A549 (cell line): ENCODE results near the gene AP1S2. TPM values are rescaled to one million over a fixed set of nuclear protein-coding genes. Genes with fewer than 3 reads are reported as not detected.
"Not testable (repeated sequence)": the region's sequence is repeated elsewhere in the genome, so short reads cannot be mapped to it uniquely, and the experiment has no call there.

Experiments
- ATAC-seq, 2 experiments: fragments of 200-7000 bp in 1 of 2; fragments of >200 bp in 1 of 2; cut with Nextera tagmentation in 1 of 2; cut with Tn5 transposase in 1 of 2; 3 replicates each; pipeline versions ENCODE4 v1.8.0 to v1.9.1; 2018 to 2020; ENCODE audit warnings: mild to moderate bottlenecking in 1 of 2, moderate library complexity in 1 of 2
- CTCF ChIA-PET: fragments of 300-600 bp; sonication (Branson Sonifier 250); formaldehyde crosslinking; extraction: SDS; loops from one replicate; lab custom pipeline; 2021; ENCODE audit warnings: antibody characterized with exemption, inconsistent platforms; lab: Yijun Ruan, JAX
- POLR2A ChIA-PET: fragments of 350-600 bp; formaldehyde crosslinking; extraction: SDS; loops from one replicate; lab custom pipeline; 2021; ENCODE audit warnings: antibody characterized with exemption, inconsistent platforms; lab: Yijun Ruan, JAX
- DNase-seq, 2 experiments: peaks; one replicate each; pipeline versions ENCODE4 v3.0.0 to v3.0.0-alpha.2; 2011 to 2016; ENCODE audit warnings: low read depth in 1 of 2, low spot score in 1 of 2
- FAIRE-seq: peaks from 2 replicates; lab custom pipeline; 2011; peaks lifted over from hg19 to GRCh38; lab: Jason Lieb, UNC
- H3K27ac ChIP-seq, 2 experiments: fragments of >200 bp; sonication (Bioruptor Twin); formaldehyde crosslinking; 3 replicates each; pipeline ENCODE4 v1.5.1; 2016 to 2017
- H3K4me1 ChIP-seq: fragments of >200 bp; sonication (Bioruptor Twin); formaldehyde crosslinking; 3 replicates; pipeline ENCODE4 v1.6.1; 2016
- H3K4me2 ChIP-seq: fragments of >200 bp; sonication (Bioruptor Twin); formaldehyde crosslinking; 3 replicates; pipeline ENCODE4 v1.6.1; 2016
- H3K4me3 ChIP-seq: fragments of >200 bp; sonication (Bioruptor Twin); formaldehyde crosslinking; 3 replicates; pipeline ENCODE4 v1.5.1; 2016
- H3K9me3 ChIP-seq: fragments of >200 bp; sonication (Bioruptor Twin); formaldehyde crosslinking; 3 replicates; pipeline ENCODE4 v1.6.1; 2016
- CBX2 ChIP-seq: fragments of 200-600 bp; sonication (generic); IDR thresholded peaks from 2 replicates; pipeline ENCODE4 v1.6.1; 2016; ENCODE audit warnings: low read depth, mild to moderate bottlenecking, borderline replicate concordance
- CBX8 ChIP-seq: fragments of 200-600 bp; sonication (generic); IDR thresholded peaks from 2 replicates; pipeline ENCODE4 v1.6.1; 2016
- CEBPB ChIP-seq, 2 experiments: fragments of >200 bp in 1 of 2; sonication (Bioruptor Twin) in 1 of 2; formaldehyde crosslinking in 1 of 2; IDR thresholded peaks; 2 replicates each; pipeline ENCODE4 v1.6.1; 2012 to 2016
- CHD2 ChIP-seq: fragments of 150-350 bp; IDR thresholded peaks from 2 replicates; pipeline ENCODE4 v1.6.1; 2014; ENCODE audit warnings: low read length; ENCODE audit not compliant: partially characterized antibody
- EHMT2 ChIP-seq: fragments of 200-600 bp; sonication (generic); IDR thresholded peaks from 2 replicates; pipeline ENCODE4 v1.6.1; 2016; ENCODE audit warnings: antibody characterized with exemption, low read depth, mild to moderate bottlenecking, moderate library complexity
- ESRRA ChIP-seq: fragments of 150-350 bp; IDR thresholded peaks from 2 replicates; pipeline ENCODE4 v1.6.1; 2014; ENCODE audit warnings: mild to moderate bottlenecking, low read length, borderline replicate concordance
- HOXA7 ChIP-seq: fragments of 250-450 bp; sonication (Bioruptor Pico); IDR thresholded peaks from 2 replicates; pipeline ENCODE4 v1.5.0; 2020; ENCODE audit warnings: mild to moderate bottlenecking, moderate library complexity
- KDM5A ChIP-seq: fragments of 200-600 bp; sonication (generic); IDR thresholded peaks from 2 replicates; pipeline ENCODE4 v1.6.1; 2016; ENCODE audit warnings: antibody characterized with exemption, mild to moderate bottlenecking
- POLR2A ChIP-seq: IDR thresholded peaks from 2 replicates; pipeline ENCODE4 v1.6.1; 2012; ENCODE audit warnings: mild to moderate bottlenecking, low read length
- POLR2AphosphoS2 ChIP-seq: conservative IDR thresholded peaks from 2 replicates; pipeline ENCODE4 v1.6.1; 2012; ENCODE audit warnings: low read length, improper control_type of control experiment, inconsistent platforms
- RARB ChIP-seq: fragments of 250-450 bp; sonication (Bioruptor Pico); IDR thresholded peaks from 2 replicates; pipeline ENCODE4 v1.8.0; 2021; ENCODE audit warnings: mild to moderate bottlenecking, moderate library complexity
- RCOR1 ChIP-seq: fragments of 150-350 bp; IDR thresholded peaks from 2 replicates; pipeline ENCODE4 v1.6.1; 2014; ENCODE audit warnings: antibody characterized with exemption, low read length, low read depth
- RFX5 ChIP-seq: fragments of 450-650 bp; IDR thresholded peaks from 2 replicates; pipeline ENCODE4 v1.7.1; 2014; ENCODE audit warnings: antibody characterized with exemption, mild to moderate bottlenecking, moderate library complexity
- SREBF2 ChIP-seq: fragments of 450-650 bp; IDR thresholded peaks from 2 replicates; pipeline ENCODE4 v1.6.1; 2014; ENCODE audit warnings: mild to moderate bottlenecking, moderate library complexity
- TFCP2L1 ChIP-seq: fragments of 250-450 bp; sonication (Bioruptor Pico); IDR thresholded peaks from 2 replicates; pipeline ENCODE4 v1.5.0; 2021; ENCODE audit warnings: mild to moderate bottlenecking
- TP53 ChIP-seq: fragments of 250-450 bp; sonication (Bioruptor Pico); IDR thresholded peaks from 2 replicates; pipeline ENCODE4 v1.5.0; 2021; ENCODE audit warnings: mild to moderate bottlenecking, moderate library complexity
- ZC3H11A ChIP-seq: fragments of 450-650 bp; IDR thresholded peaks from 2 replicates; pipeline ENCODE4 v1.6.1; 2014; ENCODE audit warnings: antibody characterized with exemption, mild to moderate bottlenecking
- WGBS: methylation state at CpG from one replicate; pipeline ENCODE4 v1.1.6; 2017; ENCODE audit errors: missing lambda C conversion rate; 5-methylcytosine and 5-hydroxymethylcytosine counted together
- polyA plus RNA-seq, 4 experiments: library from polyadenylated mRNA; depleted of rRNA in 3 of 4; stranded (reverse); fragments of >200 nt; fragmentation: RNase III in 1 of 4; extraction: RNeasy Plus Mini Kit Qiagen cat#74134 plus additional on column Dnase treatment in 1 of 4; gene quantifications; 2 replicates in 3 of 4; 3 replicates in 1 of 4; pipeline ENCODE4 v1.2.3, GENCODE V29; 2011 to 2017
- TF ChIP-seq, protein P1 (sequence below): fragments of 450-650 bp; IDR thresholded peaks from 2 replicates; pipeline ENCODE4 v1.6.1; 2014; ENCODE audit warnings: antibody characterized with exemption
- TF ChIP-seq, protein P2 (sequence below): fragments of 250-450 bp; sonication (Bioruptor Pico); IDR thresholded peaks from 2 replicates; pipeline ENCODE4 v1.5.0; 2021; ENCODE audit warnings: mild to moderate bottlenecking, moderate library complexity, borderline replicate concordance
- TF ChIP-seq, protein P3 (sequence below): fragments of >200 bp; sonication (Bioruptor Twin); formaldehyde crosslinking; IDR thresholded peaks from 3 replicates; pipeline ENCODE4 v1.6.1; 2016
- TF ChIP-seq, protein P4 (sequence below): fragments of 150-350 bp; IDR thresholded peaks from 2 replicates; pipeline ENCODE4 v1.6.1; 2014; ENCODE audit warnings: low read depth, mild to moderate bottlenecking, low read length
- TF ChIP-seq, protein P5 (sequence below): IDR thresholded peaks from 2 replicates; pipeline ENCODE4 v1.6.1; 2012; ENCODE audit warnings: low read depth, borderline replicate concordance
- TF ChIP-seq, protein P6 (sequence below): IDR thresholded peaks from 2 replicates; pipeline ENCODE4 v1.6.1; 2012

Gene AP1S2
- polyA plus RNA-seq, 2 of the 4 experiments (the other 2 are of a cell fraction), result 17.1 to 18.5 TPM

DNA sequence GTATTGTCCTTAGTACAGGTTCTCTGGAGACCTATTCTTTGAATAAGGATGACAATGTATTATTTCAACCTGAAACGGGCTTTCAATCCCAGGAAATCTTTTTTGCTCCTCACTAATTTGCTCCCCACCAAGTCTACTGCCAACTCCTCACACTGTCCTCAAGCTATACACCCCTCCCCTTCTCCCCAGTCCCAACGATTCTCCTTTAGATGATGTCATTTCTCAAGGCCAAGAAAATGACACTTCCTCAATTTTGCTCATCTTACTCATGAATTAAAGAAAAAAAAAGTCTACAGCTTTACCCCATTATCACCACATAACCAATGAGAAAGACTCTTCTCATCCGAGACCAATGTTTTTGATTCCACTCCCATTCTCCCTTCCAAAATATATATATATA lies 20.6 kb downstream of the AP1S2 start (continued):
- no peak for TF ChIP-seq CBX8
- TF ChIP-seq TFCP2L1 (CRISPR knock-in tag), result no peak
- TF ChIP-seq, protein P1, sequence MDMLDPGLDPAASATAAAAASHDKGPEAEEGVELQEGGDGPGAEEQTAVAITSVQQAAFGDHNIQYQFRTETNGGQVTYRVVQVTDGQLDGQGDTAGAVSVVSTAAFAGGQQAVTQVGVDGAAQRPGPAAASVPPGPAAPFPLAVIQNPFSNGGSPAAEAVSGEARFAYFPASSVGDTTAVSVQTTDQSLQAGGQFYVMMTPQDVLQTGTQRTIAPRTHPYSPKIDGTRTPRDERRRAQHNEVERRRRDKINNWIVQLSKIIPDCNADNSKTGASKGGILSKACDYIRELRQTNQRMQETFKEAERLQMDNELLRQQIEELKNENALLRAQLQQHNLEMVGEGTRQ, result no peak
- TF ChIP-seq, all 56 proteins: peak for 0

DNA sequence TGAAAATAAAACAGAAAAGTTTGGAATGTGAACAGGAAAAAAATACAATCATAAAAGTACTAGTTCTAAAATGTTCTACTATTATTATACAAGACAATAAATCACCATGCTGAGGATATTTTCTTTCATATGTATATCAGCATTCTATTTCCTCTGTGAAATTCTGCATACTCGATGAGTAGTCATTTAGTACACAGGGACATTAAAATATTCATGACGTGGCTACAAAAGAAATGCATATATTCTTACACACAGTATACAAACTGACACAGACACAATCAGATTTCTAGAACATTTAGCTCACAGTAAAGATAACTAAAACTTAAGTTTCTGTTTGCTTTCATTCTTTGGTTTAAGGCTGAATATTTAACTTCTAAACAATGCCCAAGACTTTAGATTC lies 23.3 kb downstream of the AP1S2 start:
- WGBS, result 82% methylated on average over 2 of the region's 2 CpGs
- H3K4me2 ChIP-seq, H3K4me3 ChIP-seq, CTCF ChIA-PET, DNase-seq, H3K4me1 ChIP-seq, H3K9me3 ChIP-seq, H3K27ac ChIP-seq, POLR2A ChIA-PET, ATAC-seq: not testable (repeated sequence)
- FAIRE-seq, result peak; percentile 86

DNA sequence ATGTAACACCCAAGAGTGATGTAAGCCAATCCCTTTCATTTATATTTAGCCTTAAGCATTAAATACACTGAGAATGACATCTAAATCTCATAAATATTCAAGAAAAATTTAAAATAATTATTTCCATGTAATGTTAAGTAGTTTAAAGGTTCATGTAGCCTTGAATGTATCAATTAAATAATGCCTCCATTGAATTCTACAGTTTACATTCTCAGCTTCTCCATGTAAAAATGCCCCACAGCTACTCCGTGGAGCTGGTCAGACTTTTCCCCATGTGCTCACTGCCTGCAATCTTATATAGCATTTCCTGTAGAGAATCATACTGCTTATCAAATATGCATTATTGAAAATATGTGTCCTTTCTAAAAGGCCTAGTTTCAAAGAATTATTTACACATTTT lies 25.4 kb downstream of the AP1S2 start:
- no peak for FAIRE-seq
- no peak for ATAC-seq
- no peak overlapping the region for H3K4me3 ChIP-seq
- ChIA-PET CTCF (interaction anchor here (1.9 kb wide), 1 partner anchor 14 kb away, joined by 8 read pairs; no protein-coding TSS in a partner anchor), POLR2A (no interaction called here)
- no peaks in the 10 kb centered on the region for H3K9me3 ChIP-seq
- WGBS, result 97% methylated on average over 1 of the region's 1 CpG
- H3K4me2 ChIP-seq, result no peak overlapping the region
- H3K4me1 ChIP-seq, result no peaks in the 10 kb centered on the region
- TF ChIP-seq SREBF2 (no peak), ESRRA (no peak), POLR2A (no peak), KDM5A (no peak), CBX2 (no peak), ZC3H11A (no peak)
- TF ChIP-seq, protein P2, sequence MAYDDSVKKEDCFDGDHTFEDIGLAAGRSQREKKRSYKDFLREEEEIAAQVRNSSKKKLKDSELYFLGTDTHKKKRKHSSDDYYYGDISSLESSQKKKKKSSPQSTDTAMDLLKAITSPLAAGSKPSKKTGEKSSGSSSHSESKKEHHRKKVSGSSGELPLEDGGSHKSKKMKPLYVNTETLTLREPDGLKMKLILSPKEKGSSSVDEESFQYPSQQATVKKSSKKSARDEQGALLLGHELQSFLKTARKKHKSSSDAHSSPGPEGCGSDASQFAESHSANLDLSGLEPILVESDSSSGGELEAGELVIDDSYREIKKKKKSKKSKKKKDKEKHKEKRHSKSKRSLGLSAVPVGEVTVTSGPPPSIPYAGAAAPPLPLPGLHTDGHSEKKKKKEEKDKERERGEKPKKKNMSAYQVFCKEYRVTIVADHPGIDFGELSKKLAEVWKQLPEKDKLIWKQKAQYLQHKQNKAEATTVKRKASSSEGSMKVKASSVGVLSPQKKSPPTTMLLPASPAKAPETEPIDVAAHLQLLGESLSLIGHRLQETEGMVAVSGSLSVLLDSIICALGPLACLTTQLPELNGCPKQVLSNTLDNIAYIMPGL (CRISPR knock-in tag), result no peak
- TF ChIP-seq, protein P3, sequence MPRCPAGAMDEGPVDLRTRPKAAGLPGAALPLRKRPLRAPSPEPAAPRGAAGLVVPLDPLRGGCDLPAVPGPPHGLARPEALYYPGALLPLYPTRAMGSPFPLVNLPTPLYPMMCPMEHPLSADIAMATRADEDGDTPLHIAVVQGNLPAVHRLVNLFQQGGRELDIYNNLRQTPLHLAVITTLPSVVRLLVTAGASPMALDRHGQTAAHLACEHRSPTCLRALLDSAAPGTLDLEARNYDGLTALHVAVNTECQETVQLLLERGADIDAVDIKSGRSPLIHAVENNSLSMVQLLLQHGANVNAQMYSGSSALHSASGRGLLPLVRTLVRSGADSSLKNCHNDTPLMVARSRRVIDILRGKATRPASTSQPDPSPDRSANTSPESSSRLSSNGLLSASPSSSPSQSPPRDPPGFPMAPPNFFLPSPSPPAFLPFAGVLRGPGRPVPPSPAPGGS, result no peak
- TF ChIP-seq, protein P4, sequence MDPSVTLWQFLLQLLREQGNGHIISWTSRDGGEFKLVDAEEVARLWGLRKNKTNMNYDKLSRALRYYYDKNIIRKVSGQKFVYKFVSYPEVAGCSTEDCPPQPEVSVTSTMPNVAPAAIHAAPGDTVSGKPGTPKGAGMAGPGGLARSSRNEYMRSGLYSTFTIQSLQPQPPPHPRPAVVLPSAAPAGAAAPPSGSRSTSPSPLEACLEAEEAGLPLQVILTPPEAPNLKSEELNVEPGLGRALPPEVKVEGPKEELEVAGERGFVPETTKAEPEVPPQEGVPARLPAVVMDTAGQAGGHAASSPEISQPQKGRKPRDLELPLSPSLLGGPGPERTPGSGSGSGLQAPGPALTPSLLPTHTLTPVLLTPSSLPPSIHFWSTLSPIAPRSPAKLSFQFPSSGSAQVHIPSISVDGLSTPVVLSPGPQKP, result no peak
- TF ChIP-seq, all 56 proteins: peak for 0
- H3K27ac ChIP-seq, result no peak overlapping the region
- DNase-seq, result no peak

DNA sequence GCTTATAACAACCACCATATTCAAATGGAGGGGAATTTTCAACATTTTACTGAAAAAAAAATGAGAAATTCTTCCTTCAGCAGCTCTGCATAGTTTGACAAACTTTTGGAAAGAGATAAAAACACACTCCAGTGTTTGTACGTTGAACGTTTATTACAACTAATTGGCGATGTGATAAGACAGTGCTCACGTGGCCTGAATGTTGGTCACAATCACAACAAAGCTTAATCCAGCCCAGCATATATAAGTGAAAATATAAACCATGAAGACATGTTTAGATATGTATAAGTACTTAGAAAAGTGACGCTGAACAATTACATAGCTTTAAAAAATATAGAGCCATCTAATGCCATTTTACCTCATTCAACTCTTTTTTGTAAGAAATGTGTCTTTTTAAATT lies 28.7 kb downstream of the AP1S2 start:
- Histone ChIP-seq H3K4me1 (no peaks in the 10 kb centered on the region), H3K27ac (no peak overlapping the region), H3K4me2 (no peak overlapping the region), H3K4me3 (no peak overlapping the region), H3K9me3 (no peaks in the 10 kb centered on the region)
- no peak for FAIRE-seq
- POLR2A ChIA-PET, result no interaction called here
- 87% methylated on average over 5 of the region's 5 CpGs for WGBS
- no peak for ATAC-seq
- CTCF ChIA-PET, result no interaction called here
- DNase-seq, result no peak
- TF ChIP-seq RFX5 (no peak), CEBPB (IDR thresholded peaks at IDR 0.05) (no peak), HOXA7 (CRISPR knock-in tag) (no peak), RARB (CRISPR knock-in tag) (no peak), CBX8 (no peak), KDM5A (no peak), TP53 (CRISPR knock-in tag) (no peak), CHD2 (no peak), RCOR1 (no peak), CBX2 (no peak), EHMT2 (no peak), POLR2AphosphoS2 (no peak)
- TF ChIP-seq, protein P4, result no peak
- TF ChIP-seq, protein P5, sequence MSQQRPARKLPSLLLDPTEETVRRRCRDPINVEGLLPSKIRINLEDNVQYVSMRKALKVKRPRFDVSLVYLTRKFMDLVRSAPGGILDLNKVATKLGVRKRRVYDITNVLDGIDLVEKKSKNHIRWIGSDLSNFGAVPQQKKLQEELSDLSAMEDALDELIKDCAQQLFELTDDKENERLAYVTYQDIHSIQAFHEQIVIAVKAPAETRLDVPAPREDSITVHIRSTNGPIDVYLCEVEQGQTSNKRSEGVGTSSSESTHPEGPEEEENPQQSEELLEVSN, result no peak
- TF ChIP-seq, protein P1, result no peak
- TF ChIP-seq, protein P6, sequence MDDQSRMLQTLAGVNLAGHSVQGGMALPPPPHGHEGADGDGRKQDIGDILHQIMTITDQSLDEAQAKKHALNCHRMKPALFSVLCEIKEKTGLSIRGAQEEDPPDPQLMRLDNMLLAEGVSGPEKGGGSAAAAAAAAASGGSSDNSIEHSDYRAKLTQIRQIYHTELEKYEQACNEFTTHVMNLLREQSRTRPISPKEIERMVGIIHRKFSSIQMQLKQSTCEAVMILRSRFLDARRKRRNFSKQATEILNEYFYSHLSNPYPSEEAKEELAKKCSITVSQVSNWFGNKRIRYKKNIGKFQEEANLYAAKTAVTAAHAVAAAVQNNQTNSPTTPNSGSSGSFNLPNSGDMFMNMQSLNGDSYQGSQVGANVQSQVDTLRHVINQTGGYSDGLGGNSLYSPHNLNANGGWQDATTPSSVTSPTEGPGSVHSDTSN, result no peak
